ENCODE results near the gene WDR49. TPM values are rescaled to one million over a fixed set of nuclear protein-coding genes. Genes with fewer than 3 reads are reported as not detected.

WDR49 gene
- total RNA-seq (2021), result 0.90 and 1.3 TPM in 2 replicates
- long read RNA-seq, partial matches to known transcripts, result 2 of 4 reads
- long read RNA-seq, other reads (novel, unspliced or antisense), result 2 of 4 reads

- peak within 1 kb of the TSS; percentile 5 to 33; a peak in 2 of 5 replicates for H3K4me3 Mint-ChIP-seq
Measured at GRCh38 chr3:167653760-167654159, at the start of gene WDR49. Gene WDR49 (minus strand): TSS chr3:167653942. CDS start chr3:167653425, 517 bp downstream.

More at GRCh38 chr3:167653760-167654159, at the start of gene WDR49:
- H3K79me2 ChIP-seq (ENCODE audit: insufficient read depth, low read length), result no peaks in the 10 kb centered on the region
- no CpG with 5 or more reads among the region's 1 CpG for WGBS (ENCODE audit: extremely low coverage, insufficient read length, low lambda C conversion rate)
- H3T11ph ChIP-seq (ENCODE audit: low read length), result peak within 1 kb of the TSS; percentile 91
- H3K4ac ChIP-seq (ENCODE audit: low read depth, low read length), result peak within 1 kb of the TSS; percentile 95; the same call in 1 of the 2 replicates
- no peak within 1 kb of the TSS for H3K23ac ChIP-seq (ENCODE audit: insufficient read length, low read depth, low read length)
- H3K79me1 ChIP-seq (ENCODE audit: insufficient read depth, low read depth, low read length, poor library complexity, severe bottlenecking), result no peaks in the 10 kb centered on the region
- H2AK5ac ChIP-seq (ENCODE audit: insufficient read length, low read length), result no peak within 1 kb of the TSS
- H2BK12ac ChIP-seq (ENCODE audit: insufficient read length, low read depth, low read length), result peak within 1 kb of the TSS; percentile 87
- H3K56ac ChIP-seq (ENCODE audit: insufficient read length, low read depth, low read length), result no peak within 1 kb of the TSS
- H4K20me1 ChIP-seq (ENCODE audit: control insufficient read depth, insufficient read depth, insufficient read length), result no peaks in the 10 kb centered on the region
- H3K27ac ChIP-seq (ENCODE audit: insufficient read length, low read depth, low read length), result peak within 1 kb of the TSS; percentile 87
- peak within 1 kb of the TSS; percentile 76 for H2BK5ac ChIP-seq (ENCODE audit: insufficient read length, low read length)
- H3K14ac ChIP-seq (ENCODE audit: insufficient read depth, low read length), result peak within 1 kb of the TSS; percentile 49; the same call in 1 of the 2 replicates
- H3K18ac ChIP-seq (ENCODE audit: insufficient read length, low read depth, low read length), result peak within 1 kb of the TSS; percentile 81
- H3K4me1 Mint-ChIP-seq, result peaks cover 40 to 49% of the 10 kb centered on the region in 2 experiments
- no peaks in the 10 kb centered on the region for H3K27me3 Mint-ChIP-seq (ENCODE audit: low read depth)
- H2AFZ ChIP-seq (ENCODE audit: low read length), result no peak within 1 kb of the TSS
- peak within 1 kb of the TSS; percentile 95 to 100 (median 97) for H3K27ac Mint-ChIP-seq
- peak within 1 kb of the TSS; percentile 92 for H2BK120ac ChIP-seq (ENCODE audit: low read depth, low read length, poor library complexity, severe bottlenecking)
- no peak within 1 kb of the TSS for H2BK15ac ChIP-seq (ENCODE audit: low read depth, low read length)
- H3K23me2 ChIP-seq (ENCODE audit: insufficient read length, low read depth, low read length, poor library complexity, severe bottlenecking), result no peaks in the 10 kb centered on the region
- peak within 1 kb of the TSS; percentile 95 for H2BK20ac ChIP-seq (ENCODE audit: low read depth, low read length, poor library complexity, severe bottlenecking)
- no peak within 1 kb of the TSS for H4K91ac ChIP-seq (ENCODE audit: insufficient read length, low read depth, low read length)
- no peaks in the 10 kb centered on the region for H3K9me3 ChIP-seq (ENCODE audit: control insufficient read depth, low read depth, low read length)
- peaks cover 5% of the 10 kb centered on the region; the same call in 1 of the 2 replicates for H3K4me1 ChIP-seq (ENCODE audit: insufficient read depth, low read length)
- H4K8ac ChIP-seq (replicated peaks; ENCODE audit: insufficient read length, low read depth, low read length), result no peak within 1 kb of the TSS
- no peaks in the 10 kb centered on the region for H3K27me3 ChIP-seq (ENCODE audit: insufficient read depth, low read length)
- TF ChIP-seq, protein P1, sequence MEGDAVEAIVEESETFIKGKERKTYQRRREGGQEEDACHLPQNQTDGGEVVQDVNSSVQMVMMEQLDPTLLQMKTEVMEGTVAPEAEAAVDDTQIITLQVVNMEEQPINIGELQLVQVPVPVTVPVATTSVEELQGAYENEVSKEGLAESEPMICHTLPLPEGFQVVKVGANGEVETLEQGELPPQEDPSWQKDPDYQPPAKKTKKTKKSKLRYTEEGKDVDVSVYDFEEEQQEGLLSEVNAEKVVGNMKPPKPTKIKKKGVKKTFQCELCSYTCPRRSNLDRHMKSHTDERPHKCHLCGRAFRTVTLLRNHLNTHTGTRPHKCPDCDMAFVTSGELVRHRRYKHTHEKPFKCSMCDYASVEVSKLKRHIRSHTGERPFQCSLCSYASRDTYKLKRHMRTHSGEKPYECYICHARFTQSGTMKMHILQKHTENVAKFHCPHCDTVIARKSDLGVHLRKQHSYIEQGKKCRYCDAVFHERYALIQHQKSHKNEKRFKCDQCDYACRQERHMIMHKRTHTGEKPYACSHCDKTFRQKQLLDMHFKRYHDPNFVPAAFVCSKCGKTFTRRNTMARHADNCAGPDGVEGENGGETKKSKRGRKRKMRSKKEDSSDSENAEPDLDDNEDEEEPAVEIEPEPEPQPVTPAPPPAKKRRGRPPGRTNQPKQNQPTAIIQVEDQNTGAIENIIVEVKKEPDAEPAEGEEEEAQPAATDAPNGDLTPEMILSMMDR (conservative IDR thresholded peaks at IDR 0.05), result no peak
- DNase-seq, result peak; percentile 49
- no peak within 1 kb of the TSS for H3K9ac ChIP-seq (ENCODE audit: extremely low read depth, insufficient read length, low read length)
- peaks cover 0 to 13% (median 3%) of the 10 kb centered on the region in 3 experiments; a peak in 4 of 7 replicates for H3K36me3 Mint-ChIP-seq (ENCODE audit: insufficient read depth in 1 of 3, low read depth in 3 of 3)
- no peaks in the 10 kb centered on the region; a peak in 1 of 5 replicates for H3K9me3 Mint-ChIP-seq
- H4K5ac ChIP-seq (ENCODE audit: insufficient read length, low read depth, low read length), result no peak within 1 kb of the TSS
- no peak within 1 kb of the TSS for H3K4me2 ChIP-seq (ENCODE audit: insufficient read depth, insufficient read length, low read length)

Data from H9 (cell line).